ENCODE measurements around the gene FAF2. TPM values are rescaled to one million over a fixed set of nuclear protein-coding genes. Genes with fewer than 3 reads are reported as not detected.

Gene FAF2
- total RNA-seq, 1 donor from 2014 or later: 46.5 TPM

- peaks cover 5% of the 10 kb centered on the region for H3K36me3 Mint-ChIP-seq
Observed at GRCh38 chr5:176514244-176514950, 66.2 kb downstream of the FAF2 start.

GRCh38 chr5:176515396-176515795 lies 67.2 kb downstream of the FAF2 start:
- no peak overlapping the region for H3K4me3 Mint-ChIP-seq
- no peaks in the 10 kb centered on the region for H3K9me3 Mint-ChIP-seq
- H3K36me3 Mint-ChIP-seq: no peaks in the 10 kb centered on the region
- H3K27ac Mint-ChIP-seq: no peak overlapping the region
- no peak for TF ChIP-seq CTCF (conservative IDR thresholded peaks at IDR 0.05)
- DNase-seq (ENCODE audit: extremely low spot score, unreplicated experiment): no peak
- H3K27me3 Mint-ChIP-seq: no peaks in the 10 kb centered on the region
- no peaks in the 10 kb centered on the region for H3K4me1 Mint-ChIP-seq (ENCODE audit: unreplicated experiment)

More at GRCh38 chr5:176514244-176514950, 66.2 kb downstream of the FAF2 start:
- no peaks in the 10 kb centered on the region for H3K27me3 Mint-ChIP-seq
- no peaks in the 10 kb centered on the region for H3K4me1 Mint-ChIP-seq (ENCODE audit: unreplicated experiment)
- H3K4me3 Mint-ChIP-seq: no peak overlapping the region
- H3K27ac Mint-ChIP-seq: no peak overlapping the region
- no peaks in the 10 kb centered on the region for H3K9me3 Mint-ChIP-seq
- DNase-seq (ENCODE audit: extremely low spot score, unreplicated experiment): no peak
- TF ChIP-seq CTCF (conservative IDR thresholded peaks at IDR 0.05): no peak

DNA sequence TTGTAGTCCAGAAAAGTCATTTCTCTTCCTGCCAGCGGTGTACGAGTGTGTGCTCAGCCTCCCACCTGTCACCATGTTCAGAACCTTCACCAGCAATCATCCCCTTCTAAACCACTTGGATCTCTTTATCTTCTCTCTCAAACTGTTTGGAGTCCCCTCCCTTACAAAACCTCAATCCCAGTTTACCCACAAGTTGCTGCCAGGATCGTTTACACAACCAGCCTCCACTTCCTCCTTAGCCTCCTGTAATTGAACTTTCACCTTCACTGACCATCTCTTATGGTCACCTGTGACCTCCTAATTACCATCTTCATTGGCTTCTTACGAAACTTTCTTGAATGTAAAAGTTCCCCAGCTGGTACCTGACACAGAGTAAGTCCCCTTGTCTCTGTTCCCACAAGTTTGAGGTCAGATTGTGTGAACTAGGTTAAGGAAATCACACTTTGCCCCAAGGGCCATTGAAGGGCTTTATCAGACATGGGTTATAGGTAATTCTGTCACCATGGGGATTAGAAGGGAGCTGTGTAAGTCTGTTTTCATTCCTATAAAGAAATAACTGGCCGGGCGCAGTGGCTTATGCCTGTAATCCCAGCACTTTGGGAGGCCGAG lies 69.0 kb downstream of the FAF2 start:
- H3K27me3 Mint-ChIP-seq: no peaks in the 10 kb centered on the region
- H3K9me3 Mint-ChIP-seq: no peaks in the 10 kb centered on the region
- no peaks in the 10 kb centered on the region for H3K36me3 Mint-ChIP-seq
- TF ChIP-seq CTCF (conservative IDR thresholded peaks at IDR 0.05): no peak
- no peak for DNase-seq (ENCODE audit: extremely low spot score, unreplicated experiment)
- H3K4me3 Mint-ChIP-seq: no peak overlapping the region
- H3K27ac Mint-ChIP-seq: no peak overlapping the region
- H3K4me1 Mint-ChIP-seq (ENCODE audit: unreplicated experiment): no peaks in the 10 kb centered on the region

GRCh38 chr5:176519810-176520720 lies 71.9 kb downstream of the FAF2 start:
- no peaks in the 10 kb centered on the region for H3K27me3 Mint-ChIP-seq
- H3K4me3 Mint-ChIP-seq: no peak overlapping the region
- no peaks in the 10 kb centered on the region for H3K9me3 Mint-ChIP-seq
- H3K27ac Mint-ChIP-seq: no peak overlapping the region
- H3K36me3 Mint-ChIP-seq: no peaks in the 10 kb centered on the region
- H3K4me1 Mint-ChIP-seq (ENCODE audit: unreplicated experiment): no peaks in the 10 kb centered on the region
- no peak for DNase-seq (ENCODE audit: extremely low spot score, unreplicated experiment)
- TF ChIP-seq CTCF (conservative IDR thresholded peaks at IDR 0.05): no peak

DNA sequence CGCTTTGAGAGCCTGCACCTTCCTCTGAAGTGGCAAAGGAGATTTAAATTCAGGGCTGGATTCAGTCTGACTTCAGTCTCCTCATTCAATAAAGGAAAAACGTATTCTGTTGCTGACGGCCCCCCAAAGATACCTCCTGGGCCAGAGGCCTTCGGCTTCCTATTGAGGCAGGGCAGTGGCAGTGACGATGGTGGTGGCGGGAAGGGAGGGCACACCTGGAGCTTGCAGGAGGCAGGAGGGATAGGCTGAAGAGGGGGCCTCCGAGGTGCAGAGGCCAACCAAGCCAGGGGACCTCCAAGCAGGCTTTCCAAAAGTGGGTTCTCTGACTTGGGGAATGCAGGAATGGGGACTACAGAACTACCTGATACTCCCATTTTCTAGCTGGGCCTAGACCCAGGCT lies 73.1 kb downstream of the FAF2 start:
- H3K4me3 Mint-ChIP-seq: no peak overlapping the region
- no peaks in the 10 kb centered on the region for H3K4me1 Mint-ChIP-seq (ENCODE audit: unreplicated experiment)
- no peaks in the 10 kb centered on the region for H3K36me3 Mint-ChIP-seq
- TF ChIP-seq CTCF (conservative IDR thresholded peaks at IDR 0.05): no peak
- H3K27me3 Mint-ChIP-seq: no peaks in the 10 kb centered on the region
- DNase-seq (ENCODE audit: extremely low spot score, unreplicated experiment): no peak
- no peaks in the 10 kb centered on the region for H3K9me3 Mint-ChIP-seq
- H3K27ac Mint-ChIP-seq: no peak overlapping the region
